ENCODE measurements around the gene MINDY4B.
"Not testable (repeated sequence)": the region's sequence is repeated elsewhere in the genome, so short reads cannot be mapped to it uniquely, and the experiment has no call there.

The MINDY4B gene

DNA sequence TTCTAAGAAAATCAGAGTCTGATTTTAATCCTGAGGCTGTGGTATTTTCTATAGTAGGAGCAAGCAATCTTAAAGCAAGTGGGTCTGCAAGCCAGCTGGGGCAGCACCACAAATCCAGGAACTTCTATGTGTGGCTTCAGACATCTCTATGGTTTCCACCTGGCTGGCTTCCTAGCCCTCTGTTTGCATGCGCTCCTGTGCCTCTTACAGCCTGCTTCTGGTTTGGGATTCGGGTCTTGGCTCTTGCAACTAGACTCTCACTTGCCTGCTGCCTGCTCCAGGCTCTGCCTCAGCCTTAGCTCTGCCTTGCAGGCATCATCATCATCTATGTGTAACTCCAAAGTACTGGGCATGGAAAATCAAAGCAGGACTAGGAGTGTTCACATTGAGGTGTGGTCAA, 43.4 kb downstream of the MINDY4B start:
- Histone ChIP-seq H3K27ac (replicated peaks) (no peak overlapping the region), H3K27me3 (ENCODE audit: insufficient read depth, poor library complexity, severe bottlenecking) (no peaks in the 10 kb centered on the region), H3K4me3 (replicated peaks; ENCODE audit: insufficient read depth, low read length) (no peak overlapping the region)
- DNase-seq (ENCODE audit: low read depth in 1 of 2, low spot score in 1 of 2), result no peak
- no peak for TF ChIP-seq POLR2AphosphoS5 (IDR thresholded peaks at IDR 0.05; ENCODE audit: low read depth)
- TF ChIP-seq, protein P1, sequence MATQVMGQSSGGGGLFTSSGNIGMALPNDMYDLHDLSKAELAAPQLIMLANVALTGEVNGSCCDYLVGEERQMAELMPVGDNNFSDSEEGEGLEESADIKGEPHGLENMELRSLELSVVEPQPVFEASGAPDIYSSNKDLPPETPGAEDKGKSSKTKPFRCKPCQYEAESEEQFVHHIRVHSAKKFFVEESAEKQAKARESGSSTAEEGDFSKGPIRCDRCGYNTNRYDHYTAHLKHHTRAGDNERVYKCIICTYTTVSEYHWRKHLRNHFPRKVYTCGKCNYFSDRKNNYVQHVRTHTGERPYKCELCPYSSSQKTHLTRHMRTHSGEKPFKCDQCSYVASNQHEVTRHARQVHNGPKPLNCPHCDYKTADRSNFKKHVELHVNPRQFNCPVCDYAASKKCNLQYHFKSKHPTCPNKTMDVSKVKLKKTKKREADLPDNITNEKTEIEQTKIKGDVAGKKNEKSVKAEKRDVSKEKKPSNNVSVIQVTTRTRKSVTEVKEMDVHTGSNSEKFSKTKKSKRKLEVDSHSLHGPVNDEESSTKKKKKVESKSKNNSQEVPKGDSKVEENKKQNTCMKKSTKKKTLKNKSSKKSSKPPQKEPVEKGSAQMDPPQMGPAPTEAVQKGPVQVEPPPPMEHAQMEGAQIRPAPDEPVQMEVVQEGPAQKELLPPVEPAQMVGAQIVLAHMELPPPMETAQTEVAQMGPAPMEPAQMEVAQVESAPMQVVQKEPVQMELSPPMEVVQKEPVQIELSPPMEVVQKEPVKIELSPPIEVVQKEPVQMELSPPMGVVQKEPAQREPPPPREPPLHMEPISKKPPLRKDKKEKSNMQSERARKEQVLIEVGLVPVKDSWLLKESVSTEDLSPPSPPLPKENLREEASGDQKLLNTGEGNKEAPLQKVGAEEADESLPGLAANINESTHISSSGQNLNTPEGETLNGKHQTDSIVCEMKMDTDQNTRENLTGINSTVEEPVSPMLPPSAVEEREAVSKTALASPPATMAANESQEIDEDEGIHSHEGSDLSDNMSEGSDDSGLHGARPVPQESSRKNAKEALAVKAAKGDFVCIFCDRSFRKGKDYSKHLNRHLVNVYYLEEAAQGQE (IDR thresholded peaks at IDR 0.05; ENCODE audit: insufficient replicate concordance, low read depth), result no peak
- TF ChIP-seq GABPA (IDR thresholded peaks at IDR 0.05; ENCODE audit: low read depth), result no peak
- TF ChIP-seq, protein P2, sequence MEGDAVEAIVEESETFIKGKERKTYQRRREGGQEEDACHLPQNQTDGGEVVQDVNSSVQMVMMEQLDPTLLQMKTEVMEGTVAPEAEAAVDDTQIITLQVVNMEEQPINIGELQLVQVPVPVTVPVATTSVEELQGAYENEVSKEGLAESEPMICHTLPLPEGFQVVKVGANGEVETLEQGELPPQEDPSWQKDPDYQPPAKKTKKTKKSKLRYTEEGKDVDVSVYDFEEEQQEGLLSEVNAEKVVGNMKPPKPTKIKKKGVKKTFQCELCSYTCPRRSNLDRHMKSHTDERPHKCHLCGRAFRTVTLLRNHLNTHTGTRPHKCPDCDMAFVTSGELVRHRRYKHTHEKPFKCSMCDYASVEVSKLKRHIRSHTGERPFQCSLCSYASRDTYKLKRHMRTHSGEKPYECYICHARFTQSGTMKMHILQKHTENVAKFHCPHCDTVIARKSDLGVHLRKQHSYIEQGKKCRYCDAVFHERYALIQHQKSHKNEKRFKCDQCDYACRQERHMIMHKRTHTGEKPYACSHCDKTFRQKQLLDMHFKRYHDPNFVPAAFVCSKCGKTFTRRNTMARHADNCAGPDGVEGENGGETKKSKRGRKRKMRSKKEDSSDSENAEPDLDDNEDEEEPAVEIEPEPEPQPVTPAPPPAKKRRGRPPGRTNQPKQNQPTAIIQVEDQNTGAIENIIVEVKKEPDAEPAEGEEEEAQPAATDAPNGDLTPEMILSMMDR (IDR thresholded peaks at IDR 0.05; ENCODE audit: insufficient read depth, low read length), result no peak
- TF ChIP-seq SPI1 (IDR thresholded peaks at IDR 0.05; ENCODE audit: borderline replicate concordance, low read depth), result no peak

DNA sequence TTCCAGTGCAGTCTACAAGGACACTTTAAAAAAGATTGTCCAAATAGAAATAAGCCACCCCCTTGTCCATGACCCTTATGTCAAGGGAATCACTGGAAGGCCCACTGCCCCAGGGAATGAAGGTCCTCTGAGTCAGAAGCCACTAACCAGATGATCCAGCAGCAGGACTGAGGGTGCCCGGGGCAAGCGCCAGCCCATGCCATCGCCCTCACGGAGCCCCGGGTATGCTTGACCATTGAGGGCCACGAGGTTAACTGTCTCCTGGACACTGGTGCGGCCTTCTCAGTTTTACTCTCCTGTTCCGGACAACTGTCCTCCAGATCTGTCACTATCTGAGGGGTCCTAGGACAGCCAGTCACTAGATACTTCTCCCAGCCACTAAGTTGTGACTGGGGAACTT, 47.3 kb downstream of the MINDY4B start:
- H3K27me3 ChIP-seq (ENCODE audit: insufficient read depth, poor library complexity, severe bottlenecking); H3K4me3 ChIP-seq (replicated peaks; ENCODE audit: insufficient read depth, low read length); DNase-seq (ENCODE audit: low read depth in 1 of 2, low spot score in 1 of 2); H3K27ac ChIP-seq (replicated peaks): not testable (repeated sequence)

DNA sequence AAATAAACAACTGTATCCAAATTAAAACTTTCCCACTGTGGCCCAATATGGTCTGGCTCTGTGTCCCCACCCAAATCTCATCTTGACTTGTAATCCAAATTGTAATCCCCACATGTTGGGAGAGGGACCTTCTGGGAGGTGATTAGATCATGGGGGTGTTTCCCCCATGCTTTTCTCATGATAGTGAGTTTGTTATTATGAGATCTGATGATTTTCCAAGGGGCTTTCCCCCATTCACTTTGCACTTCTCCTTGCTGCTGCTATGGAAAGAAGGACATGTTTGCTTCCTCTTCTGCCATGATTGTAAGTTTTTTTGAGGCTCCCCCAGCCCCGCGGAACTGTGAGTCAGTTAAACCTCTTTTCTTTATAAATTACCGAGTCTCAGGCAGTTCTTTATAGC, 55.0 kb downstream of the MINDY4B start:
- TF ChIP-seq POLR2AphosphoS5 (IDR thresholded peaks at IDR 0.05; ENCODE audit: low read depth), result no peak
- TF ChIP-seq, protein P1 (IDR thresholded peaks at IDR 0.05; ENCODE audit: insufficient replicate concordance, low read depth), result no peak
- no peak for TF ChIP-seq GABPA (IDR thresholded peaks at IDR 0.05; ENCODE audit: low read depth)
- no peak for TF ChIP-seq SPI1 (IDR thresholded peaks at IDR 0.05; ENCODE audit: borderline replicate concordance, low read depth)
- TF ChIP-seq, protein P2 (IDR thresholded peaks at IDR 0.05; ENCODE audit: insufficient read depth, low read length), result no peak
- no peaks in the 10 kb centered on the region for H3K27me3 ChIP-seq (ENCODE audit: insufficient read depth, poor library complexity, severe bottlenecking)
- no peak overlapping the region for H3K4me3 ChIP-seq (replicated peaks; ENCODE audit: insufficient read depth, low read length)
- no peak for DNase-seq (ENCODE audit: low read depth in 1 of 2, low spot score in 1 of 2)
- H3K27ac ChIP-seq (replicated peaks), result no peak overlapping the region

DNA sequence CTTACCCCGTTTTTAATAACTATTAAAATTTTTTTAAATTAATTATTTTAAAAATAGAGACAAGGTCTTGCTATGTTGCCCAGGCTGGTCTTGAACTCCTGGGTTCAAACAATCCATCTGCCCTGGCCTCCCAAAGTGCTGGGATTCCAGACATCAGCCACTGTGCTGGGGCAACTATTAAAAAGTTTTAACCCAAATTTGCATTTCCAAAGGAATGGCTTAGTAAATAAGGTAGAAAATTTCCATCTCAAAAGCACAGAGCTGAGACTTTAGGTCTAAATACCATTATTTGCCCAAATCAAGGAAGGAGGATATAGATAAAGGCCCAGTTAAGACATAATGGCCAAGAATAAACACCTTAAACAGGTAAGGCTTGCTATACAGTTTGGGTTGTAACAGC, 56.4 kb downstream of the MINDY4B start:
- DNase-seq (ENCODE audit: low read depth in 1 of 2, low spot score in 1 of 2), result no peak

More for the DNA sequence above, 56.4 kb downstream of the MINDY4B start:
- Histone ChIP-seq H3K27me3 (ENCODE audit: insufficient read depth, poor library complexity, severe bottlenecking) (no peaks in the 10 kb centered on the region), H3K27ac (replicated peaks) (no peak overlapping the region), H3K4me3 (replicated peaks; ENCODE audit: insufficient read depth, low read length) (no peak overlapping the region)
- TF ChIP-seq SPI1 (IDR thresholded peaks at IDR 0.05; ENCODE audit: borderline replicate concordance, low read depth), result no peak
- no peak for TF ChIP-seq GABPA (IDR thresholded peaks at IDR 0.05; ENCODE audit: low read depth)
- TF ChIP-seq, protein P1 (IDR thresholded peaks at IDR 0.05; ENCODE audit: insufficient replicate concordance, low read depth), result no peak
- TF ChIP-seq POLR2AphosphoS5 (IDR thresholded peaks at IDR 0.05; ENCODE audit: low read depth), result no peak
- TF ChIP-seq, protein P2 (IDR thresholded peaks at IDR 0.05; ENCODE audit: insufficient read depth, low read length), result no peak
